Measurements from ENCODE around the gene SLC35A1.

DNA sequence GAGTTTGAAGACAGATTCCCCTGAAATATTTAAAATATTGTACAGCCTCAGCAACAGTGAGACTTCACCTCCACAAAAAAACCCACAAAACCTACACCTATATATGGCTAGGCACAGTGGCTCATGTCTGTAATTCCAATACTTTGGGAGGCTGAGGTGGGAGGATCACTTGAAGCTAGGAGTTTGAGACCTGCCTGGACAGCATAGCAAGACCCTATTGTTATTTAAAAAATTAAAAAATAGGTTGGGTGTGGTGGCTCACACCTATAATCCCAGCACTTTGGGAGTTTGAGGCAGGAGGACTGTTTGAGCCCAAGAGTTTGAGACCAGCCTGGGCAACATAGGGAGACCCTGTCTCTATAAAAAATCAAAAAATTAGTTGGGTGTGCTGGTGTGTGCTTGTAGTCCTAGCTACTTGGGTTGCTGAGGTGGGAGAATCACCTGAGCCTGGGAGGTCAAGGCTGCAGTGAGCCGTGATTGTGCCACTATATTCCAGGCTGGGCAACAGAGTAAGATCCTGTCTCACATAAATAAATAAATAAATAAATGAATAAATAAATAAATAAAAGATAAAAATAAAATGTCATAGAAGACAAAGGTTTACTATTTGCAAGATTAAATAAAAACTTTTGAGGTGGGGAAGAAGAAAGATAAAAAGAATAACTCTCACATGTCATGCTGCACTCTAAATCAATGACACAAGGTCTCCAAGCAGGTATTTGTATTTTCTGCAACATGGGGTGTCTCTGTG, 65.9 kb downstream of the SLC35A1 start:
- TF ChIP-seq, protein P1, sequence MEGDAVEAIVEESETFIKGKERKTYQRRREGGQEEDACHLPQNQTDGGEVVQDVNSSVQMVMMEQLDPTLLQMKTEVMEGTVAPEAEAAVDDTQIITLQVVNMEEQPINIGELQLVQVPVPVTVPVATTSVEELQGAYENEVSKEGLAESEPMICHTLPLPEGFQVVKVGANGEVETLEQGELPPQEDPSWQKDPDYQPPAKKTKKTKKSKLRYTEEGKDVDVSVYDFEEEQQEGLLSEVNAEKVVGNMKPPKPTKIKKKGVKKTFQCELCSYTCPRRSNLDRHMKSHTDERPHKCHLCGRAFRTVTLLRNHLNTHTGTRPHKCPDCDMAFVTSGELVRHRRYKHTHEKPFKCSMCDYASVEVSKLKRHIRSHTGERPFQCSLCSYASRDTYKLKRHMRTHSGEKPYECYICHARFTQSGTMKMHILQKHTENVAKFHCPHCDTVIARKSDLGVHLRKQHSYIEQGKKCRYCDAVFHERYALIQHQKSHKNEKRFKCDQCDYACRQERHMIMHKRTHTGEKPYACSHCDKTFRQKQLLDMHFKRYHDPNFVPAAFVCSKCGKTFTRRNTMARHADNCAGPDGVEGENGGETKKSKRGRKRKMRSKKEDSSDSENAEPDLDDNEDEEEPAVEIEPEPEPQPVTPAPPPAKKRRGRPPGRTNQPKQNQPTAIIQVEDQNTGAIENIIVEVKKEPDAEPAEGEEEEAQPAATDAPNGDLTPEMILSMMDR (IDR thresholded peaks at IDR 0.05; ENCODE audit: insufficient read depth, low read length, poor library complexity, severe bottlenecking), result no peak
- no peak for TF ChIP-seq EZH2phosphoT487 (conservative IDR thresholded peaks at IDR 0.05; ENCODE audit: low read length)
